Measurements from ENCODE around the gene OCRL. TPM values are rescaled to one million over a fixed set of nuclear protein-coding genes. Genes with fewer than 3 reads are reported as not detected.
A peak's percentile ranks its signal among the peaks of the same experiment; 100 is the strongest.

The OCRL gene
- polyA plus RNA-seq, 10 donors, result 10.8 to 17.7 (median 14.0) TPM

GRCh38 chrX:129581904-129582303 lies 41.8 kb downstream of the OCRL start:
- DNase-seq, result no peak

GRCh38 chrX:129585167-129585566 lies 45.1 kb downstream of the OCRL start:
- no peak for DNase-seq

- no peak for DNase-seq
Measured at GRCh38 chrX:129585691-129586090, 45.6 kb downstream of the OCRL start.

- no peak for DNase-seq
Measured at GRCh38 chrX:129586446-129586845, 46.4 kb downstream of the OCRL start.

- no peak for DNase-seq
Measured at GRCh38 chrX:129590596-129590995, 50.5 kb downstream of the OCRL start.

GRCh38 chrX:129593137-129593536 lies 53.1 kb downstream of the OCRL start:
- peak; percentile 35 to 65 (median 40) for DNase-seq

GRCh38 chrX:129594781-129595180 lies 54.7 kb downstream of the OCRL start:
- DNase-seq, result no peak

- no peak for DNase-seq
Measured at GRCh38 chrX:129596077-129596476, 56.0 kb downstream of the OCRL start.

GRCh38 chrX:129597905-129598304 lies 57.8 kb downstream of the OCRL start:
- no peak for DNase-seq

GRCh38 chrX:129599499-129599898 lies 59.4 kb downstream of the OCRL start:
- no peak for DNase-seq

- no peak for DNase-seq
Measured at GRCh38 chrX:129599996-129600395, 59.9 kb downstream of the OCRL start.

GRCh38 chrX:129600981-129601424 lies 60.9 kb downstream of the OCRL start:
- peak in 2 of 3 donors; percentile 27 to 48 for DNase-seq

- DNase-seq, result peak; percentile 43 to 79 (median 73)
Measured at GRCh38 chrX:129606918-129607317, 66.9 kb downstream of the OCRL start.

- DNase-seq, result no peak
Measured at GRCh38 chrX:129608496-129608895, 68.4 kb downstream of the OCRL start.

GRCh38 chrX:129609395-129609794 lies 69.3 kb downstream of the OCRL start:
- DNase-seq, result no peak

- no peak for DNase-seq
Measured at GRCh38 chrX:129612396-129612795, 72.3 kb downstream of the OCRL start.

GRCh38 chrX:129613596-129613995 lies 73.5 kb downstream of the OCRL start:
- DNase-seq, result no peak

- no peak for DNase-seq
Measured at GRCh38 chrX:129614481-129615255, 74.6 kb downstream of the OCRL start.

- no peak for DNase-seq
Measured at GRCh38 chrX:129617420-129617819, 77.4 kb downstream of the OCRL start.

GRCh38 chrX:129618997-129619396 lies 78.9 kb downstream of the OCRL start:
- DNase-seq, result peak in 2 of 3 donors; percentile 22 to 38

- DNase-seq, result peak in 2 of 3 donors; percentile 37 to 49
Measured at GRCh38 chrX:129622757-129623301, 82.8 kb downstream of the OCRL start.

GRCh38 chrX:129626026-129626425 lies 86.0 kb downstream of the OCRL start:
- DNase-seq, result no peak

- DNase-seq, result peak in 2 of 3 donors; percentile 30 to 41
Measured at GRCh38 chrX:129629837-129630236, 89.8 kb downstream of the OCRL start.

GRCh38 chrX:129631849-129632248 lies 91.8 kb downstream of the OCRL start:
- no peak for DNase-seq

All from muscle of back (tissue), 11 donors.